Measurements from ENCODE around the gene IL13.

The IL13 gene

GRCh38 chr5:132679166-132679565 is 21.2 kb downstream of the IL13 start:
- Histone ChIP-seq H3K4me3 (ENCODE audit: insufficient read depth, low read depth, low read length) (no peak overlapping the region), H3K27ac (ENCODE audit: insufficient read depth, low read depth, low read length, poor library complexity, severe bottlenecking) (no peak overlapping the region), H3K36me3 (ENCODE audit: control insufficient read depth, insufficient read depth, low read length) (no peaks in the 10 kb centered on the region), H3K27me3 (ENCODE audit: control insufficient read depth, insufficient read depth, low read length, poor library complexity, severe bottlenecking) (no peaks in the 10 kb centered on the region), H3K4me1 (ENCODE audit: control insufficient read depth, insufficient read depth, low read length) (no peaks in the 10 kb centered on the region), H3K9me3 (ENCODE audit: control insufficient read depth, low read length) (no peaks in the 10 kb centered on the region)
- WGBS, 2 experiments = 95 to 98% methylated on average over 7 of the region's 7 CpGs

DNA sequence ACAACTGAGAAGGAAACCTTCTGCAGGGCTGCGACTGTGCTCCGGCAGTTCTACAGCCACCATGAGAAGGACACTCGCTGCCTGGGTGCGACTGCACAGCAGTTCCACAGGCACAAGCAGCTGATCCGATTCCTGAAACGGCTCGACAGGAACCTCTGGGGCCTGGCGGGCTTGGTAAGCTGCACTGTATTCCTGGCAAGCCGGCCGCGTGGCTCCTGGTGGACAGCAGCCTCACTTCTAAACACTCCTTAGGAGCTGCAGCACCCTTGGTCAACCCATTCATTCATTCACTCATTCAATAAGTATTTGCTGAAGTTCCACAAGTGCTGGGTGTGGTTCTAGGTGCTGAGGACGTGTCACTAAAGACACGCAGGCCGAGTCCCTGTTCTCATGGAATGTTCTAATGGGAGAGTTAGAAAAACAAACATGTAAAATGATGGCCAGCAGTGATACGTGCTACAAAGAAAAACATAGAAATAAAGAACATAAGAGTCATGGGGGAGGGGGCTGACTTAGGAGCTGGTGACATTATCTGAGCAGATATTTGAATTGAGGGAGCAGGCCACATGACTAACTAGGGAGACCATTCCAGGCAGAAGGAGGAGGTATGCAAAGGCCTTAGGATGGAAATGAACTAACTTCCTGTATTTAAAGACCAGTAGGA is 21.9 kb downstream of the IL13 start:
- Histone ChIP-seq H3K36me3 (ENCODE audit: control insufficient read depth, insufficient read depth, low read length) (no peaks in the 10 kb centered on the region), H3K27me3 (ENCODE audit: control insufficient read depth, insufficient read depth, low read length, poor library complexity, severe bottlenecking) (no peaks in the 10 kb centered on the region), H3K27ac (ENCODE audit: insufficient read depth, low read depth, low read length, poor library complexity, severe bottlenecking) (no peak overlapping the region), H3K9me3 (ENCODE audit: control insufficient read depth, low read length) (no peaks in the 10 kb centered on the region), H3K4me1 (ENCODE audit: control insufficient read depth, insufficient read depth, low read length) (no peaks in the 10 kb centered on the region), H3K4me3 (ENCODE audit: insufficient read depth, low read depth, low read length) (no peak overlapping the region)
- 95 to 96% methylated on average over 15 of the region's 15 CpGs for WGBS, 2 experiments

GRCh38 chr5:132680780-132681475 is 23.0 kb downstream of the IL13 start:
- Histone ChIP-seq H3K27me3 (ENCODE audit: control insufficient read depth, insufficient read depth, low read length, poor library complexity, severe bottlenecking) (no peaks in the 10 kb centered on the region), H3K27ac (ENCODE audit: insufficient read depth, low read depth, low read length, poor library complexity, severe bottlenecking) (no peak overlapping the region), H3K4me3 (ENCODE audit: insufficient read depth, low read depth, low read length) (no peak overlapping the region), H3K36me3 (ENCODE audit: control insufficient read depth, insufficient read depth, low read length) (no peaks in the 10 kb centered on the region), H3K4me1 (ENCODE audit: control insufficient read depth, insufficient read depth, low read length) (no peaks in the 10 kb centered on the region), H3K9me3 (ENCODE audit: control insufficient read depth, low read length) (no peaks in the 10 kb centered on the region)
- 88 to 90% methylated on average over 8 of the region's 8 CpGs for WGBS, 2 experiments

- WGBS, 2 experiments = 93 to 94% methylated on average over 2 of the region's 2 CpGs
- Histone ChIP-seq H3K4me3 (ENCODE audit: insufficient read depth, low read depth, low read length) (no peak overlapping the region), H3K4me1 (ENCODE audit: control insufficient read depth, insufficient read depth, low read length) (no peaks in the 10 kb centered on the region), H3K36me3 (ENCODE audit: control insufficient read depth, insufficient read depth, low read length) (no peaks in the 10 kb centered on the region), H3K9me3 (ENCODE audit: control insufficient read depth, low read length) (no peaks in the 10 kb centered on the region), H3K27me3 (ENCODE audit: control insufficient read depth, insufficient read depth, low read length, poor library complexity, severe bottlenecking) (no peaks in the 10 kb centered on the region), H3K27ac (ENCODE audit: insufficient read depth, low read depth, low read length, poor library complexity, severe bottlenecking) (no peak overlapping the region)
These were observed 23.5 kb downstream of the IL13 start for GRCh38 chr5:132681476-132681831.

DNA sequence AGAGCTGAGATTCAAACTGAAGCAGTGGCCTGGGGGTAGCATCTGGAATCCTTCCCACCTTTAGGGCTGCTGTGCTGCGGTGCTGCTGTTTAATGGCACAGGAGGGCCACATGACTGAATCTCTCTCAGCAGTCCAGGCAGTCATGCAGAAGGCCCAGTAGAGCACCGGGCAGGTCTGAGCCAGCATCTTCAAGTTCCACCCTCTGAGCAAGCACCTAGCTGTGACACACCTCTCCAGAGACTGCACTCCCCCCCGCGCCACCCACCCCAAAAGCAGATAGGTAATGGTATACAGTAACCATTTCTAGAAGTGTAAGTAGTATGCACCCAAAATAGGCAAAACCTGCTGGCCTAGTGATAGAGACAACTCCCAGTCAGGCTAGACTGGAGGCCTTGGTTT is 24.0 kb downstream of the IL13 start:
- H3K27me3 ChIP-seq (ENCODE audit: control insufficient read depth, insufficient read depth, low read length, poor library complexity, severe bottlenecking) = no peaks in the 10 kb centered on the region
- H3K4me1 ChIP-seq (ENCODE audit: control insufficient read depth, insufficient read depth, low read length) = no peaks in the 10 kb centered on the region
- no peaks in the 10 kb centered on the region for H3K9me3 ChIP-seq (ENCODE audit: control insufficient read depth, low read length)
- 93 to 96% methylated on average over 4 of the region's 4 CpGs for WGBS, 2 experiments
- no peak overlapping the region for H3K4me3 ChIP-seq (ENCODE audit: insufficient read depth, low read depth, low read length)
- no peaks in the 10 kb centered on the region for H3K36me3 ChIP-seq (ENCODE audit: control insufficient read depth, insufficient read depth, low read length)
- no peak overlapping the region for H3K27ac ChIP-seq (ENCODE audit: insufficient read depth, low read depth, low read length, poor library complexity, severe bottlenecking)

DNA sequence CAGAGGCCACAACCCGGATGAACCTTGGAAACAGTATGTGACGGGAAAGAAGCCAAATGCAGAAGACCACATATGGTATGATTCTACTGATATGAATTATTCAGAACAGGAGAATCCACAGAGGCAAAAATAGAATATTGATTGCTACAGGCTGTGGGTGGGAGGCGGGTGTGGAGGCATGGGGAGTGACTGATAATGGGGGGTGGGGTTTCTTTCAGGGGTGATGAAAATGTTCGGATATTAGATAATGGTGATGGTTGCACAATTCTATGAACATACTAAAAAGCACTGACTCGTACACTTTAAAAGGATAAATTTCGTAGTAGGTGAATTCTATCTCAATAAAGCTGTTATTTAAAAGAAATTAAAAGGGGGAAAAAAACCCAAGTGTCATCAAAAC is 26.5 kb downstream of the IL13 start:
- Histone ChIP-seq H3K27me3 (ENCODE audit: control insufficient read depth, insufficient read depth, low read length, poor library complexity, severe bottlenecking) (no peaks in the 10 kb centered on the region), H3K9me3 (ENCODE audit: control insufficient read depth, low read length) (no peaks in the 10 kb centered on the region), H3K36me3 (ENCODE audit: control insufficient read depth, insufficient read depth, low read length) (no peaks in the 10 kb centered on the region), H3K4me3 (ENCODE audit: insufficient read depth, low read depth, low read length) (no peak overlapping the region), H3K4me1 (ENCODE audit: control insufficient read depth, insufficient read depth, low read length) (no peaks in the 10 kb centered on the region), H3K27ac (ENCODE audit: insufficient read depth, low read depth, low read length, poor library complexity, severe bottlenecking) (no peak overlapping the region)
- WGBS, 2 experiments = 94 to 96% methylated on average over 6 of the region's 6 CpGs

GRCh38 chr5:132684922-132685720 is 27.1 kb downstream of the IL13 start:
- Histone ChIP-seq H3K27ac (ENCODE audit: insufficient read depth, low read depth, low read length, poor library complexity, severe bottlenecking) (no peak overlapping the region), H3K36me3 (ENCODE audit: control insufficient read depth, insufficient read depth, low read length) (no peaks in the 10 kb centered on the region)

GRCh38 chr5:132686193-132686592 is 28.2 kb downstream of the IL13 start:
- Histone ChIP-seq H3K27me3 (ENCODE audit: control insufficient read depth, insufficient read depth, low read length, poor library complexity, severe bottlenecking) (no peaks in the 10 kb centered on the region), H3K27ac (ENCODE audit: insufficient read depth, low read depth, low read length, poor library complexity, severe bottlenecking) (no peak overlapping the region), H3K4me1 (ENCODE audit: control insufficient read depth, insufficient read depth, low read length) (no peaks in the 10 kb centered on the region), H3K9me3 (ENCODE audit: control insufficient read depth, low read length) (no peaks in the 10 kb centered on the region), H3K4me3 (ENCODE audit: insufficient read depth, low read depth, low read length) (no peak overlapping the region), H3K36me3 (ENCODE audit: control insufficient read depth, insufficient read depth, low read length) (no peaks in the 10 kb centered on the region)
- WGBS, 2 experiments = 89 to 98% methylated on average over 3 of the region's 3 CpGs

More at GRCh38 chr5:132684922-132685720, 27.1 kb downstream of the IL13 start:
- Histone ChIP-seq H3K4me1 (ENCODE audit: control insufficient read depth, insufficient read depth, low read length) (no peaks in the 10 kb centered on the region), H3K9me3 (ENCODE audit: control insufficient read depth, low read length) (no peaks in the 10 kb centered on the region), H3K27me3 (ENCODE audit: control insufficient read depth, insufficient read depth, low read length, poor library complexity, severe bottlenecking) (no peaks in the 10 kb centered on the region), H3K4me3 (ENCODE audit: insufficient read depth, low read depth, low read length) (no peak overlapping the region)
- WGBS, 2 experiments = 91 to 95% methylated on average over 11 of the region's 12 CpGs

DNA sequence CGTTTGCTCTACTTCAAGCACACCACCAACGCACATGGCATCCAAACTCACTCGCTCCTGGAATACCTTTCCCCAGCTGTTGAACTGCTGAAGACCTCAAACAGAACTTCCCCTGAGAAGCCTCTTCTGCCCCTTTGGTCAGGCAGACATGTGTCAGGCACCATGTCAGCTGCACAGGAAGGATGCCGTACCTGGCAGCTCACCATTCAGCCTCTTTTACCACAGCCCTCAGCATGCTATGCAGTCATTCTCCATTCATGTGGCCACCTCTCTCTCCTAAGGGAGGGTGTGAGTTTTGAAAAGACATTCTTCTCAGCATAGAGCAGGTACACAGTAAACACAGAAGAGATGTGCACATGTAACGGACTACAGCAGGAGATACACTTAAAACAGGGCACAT is 30.0 kb downstream of the IL13 start:
- no peak overlapping the region for H3K27ac ChIP-seq (ENCODE audit: insufficient read depth, low read depth, low read length, poor library complexity, severe bottlenecking)
- no peaks in the 10 kb centered on the region for H3K4me1 ChIP-seq (ENCODE audit: control insufficient read depth, insufficient read depth, low read length)
- no peaks in the 10 kb centered on the region for H3K36me3 ChIP-seq (ENCODE audit: control insufficient read depth, insufficient read depth, low read length)
- H3K27me3 ChIP-seq (ENCODE audit: control insufficient read depth, insufficient read depth, low read length, poor library complexity, severe bottlenecking) = no peaks in the 10 kb centered on the region
- WGBS, 2 experiments = 88 to 93% methylated on average over 5 of the region's 5 CpGs
- H3K4me3 ChIP-seq (ENCODE audit: insufficient read depth, low read depth, low read length) = no peak overlapping the region
- H3K9me3 ChIP-seq (ENCODE audit: control insufficient read depth, low read length) = no peaks in the 10 kb centered on the region

All from ectodermal cell (in vitro differentiated cells).